ENCODE data around the gene MAPK10. TPM values are rescaled to one million over a fixed set of nuclear protein-coding genes. Genes with fewer than 3 reads are reported as not detected.
"Not testable (repeated sequence)": the region's sequence is repeated elsewhere in the genome, so short reads cannot be mapped to it uniquely, and the experiment has no call there.

Gene MAPK10
- total and polyA plus RNA-seq, 7 experiments from 2014 or later, result 0.54 TPM; not detected in 6

- H3K4me3 ChIP-seq (ENCODE audit: low read length); H3K4me3 Mint-ChIP-seq; H3K27ac ChIP-seq (ENCODE audit: low read depth, low read length); H3K36me3 ChIP-seq (ENCODE audit: control insufficient read depth in 2 of 3, insufficient read depth in 3 of 3, low read length in 3 of 3); H3K27me3 ChIP-seq (ENCODE audit: control insufficient read depth in 2 of 2, insufficient read depth in 2 of 2, low read length in 2 of 2); DNase-seq; H3K27me3 Mint-ChIP-seq; H3K27ac Mint-ChIP-seq; H3K4me1 ChIP-seq (ENCODE audit: control insufficient read depth in 2 of 2, insufficient read depth in 2 of 2, low read length in 2 of 2); H3K9me3 ChIP-seq (ENCODE audit: control insufficient read depth in 2 of 3, low read length in 3 of 3); POLR2A ChIA-PET; H3K36me3 Mint-ChIP-seq; H3K4me1 Mint-ChIP-seq; CTCF ChIA-PET; intact Hi-C loops (cut with micrococcal nuclease); H3K9me3 Mint-ChIP-seq: not testable (repeated sequence)
- peak; percentile 29 for ATAC-seq
Measured at GRCh38 chr4:86330411-86330810, 29.4 kb downstream of the MAPK10 start.

GRCh38 chr4:86329431-86329830 lies 30.4 kb downstream of the MAPK10 start:
- CTCF ChIA-PET, result no interaction called here

GRCh38 chr4:86326400-86326799 lies 33.5 kb downstream of the MAPK10 start:
- CTCF ChIA-PET, result no interaction called here
- H3K4me3 Mint-ChIP-seq, result no peak overlapping the region

More at GRCh38 chr4:86329431-86329830, 30.4 kb downstream of the MAPK10 start:
- Mint-ChIP-seq H3K4me3 (no peak overlapping the region), H3K9me3 (peaks cover 0 to 3% (median 0%) of the 10 kb centered on the region in 11 donors), H3K4me1 (no peaks in the 10 kb centered on the region), H3K27me3 (no peaks in the 10 kb centered on the region), H3K27ac (no peak overlapping the region), H3K36me3 (no peaks in the 10 kb centered on the region)
- POLR2A ChIA-PET, result no interaction called here
- Histone ChIP-seq H3K4me3 (ENCODE audit: low read length) (no peak overlapping the region), H3K4me1 (ENCODE audit: control insufficient read depth in 2 of 2, insufficient read depth in 2 of 2, low read length in 2 of 2) (no peaks in the 10 kb centered on the region), H3K9me3 (ENCODE audit: control insufficient read depth in 2 of 3, low read length in 3 of 3) (no peaks in the 10 kb centered on the region), H3K36me3 (ENCODE audit: control insufficient read depth in 2 of 3, insufficient read depth in 3 of 3, low read length in 3 of 3) (no peaks in the 10 kb centered on the region), H3K27ac (ENCODE audit: low read depth, low read length) (no peak overlapping the region), H3K27me3 (ENCODE audit: control insufficient read depth in 2 of 2, insufficient read depth in 2 of 2, low read length in 2 of 2) (no peaks in the 10 kb centered on the region)
- intact Hi-C loops (cut with micrococcal nuclease), result no loop called here
- ATAC-seq, result no peak
- no peak for DNase-seq

DNA sequence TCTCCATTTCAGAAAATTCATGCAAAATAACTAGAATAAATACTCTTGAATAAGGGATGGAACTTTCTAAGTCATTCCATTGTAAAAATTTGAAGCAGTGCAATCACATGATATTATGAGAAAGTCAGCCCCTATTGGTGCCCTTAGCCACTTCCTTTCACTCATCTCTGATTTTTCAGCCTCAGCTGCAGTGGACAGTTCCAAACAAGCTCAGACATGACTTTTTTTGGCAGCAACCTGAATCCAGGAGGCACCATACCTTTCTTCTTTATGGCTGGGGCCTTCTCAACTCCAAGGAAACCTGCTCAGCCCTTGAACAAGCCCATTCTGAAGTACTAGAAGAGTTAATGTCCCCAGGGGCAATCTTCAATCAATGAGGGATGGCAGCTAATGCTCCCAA lies 40.5 kb downstream of the MAPK10 start:
- ChIA-PET POLR2A (no interaction called here), CTCF (no interaction called here)
- Mint-ChIP-seq H3K36me3 (no peaks in the 10 kb centered on the region), H3K9me3 (peaks cover 0 to 5% (median 0%) of the 10 kb centered on the region in 11 donors), H3K4me1 (no peaks in the 10 kb centered on the region), H3K4me3 (no peak overlapping the region), H3K27ac (no peak overlapping the region), H3K27me3 (no peaks in the 10 kb centered on the region)
- H3K9me3 ChIP-seq (ENCODE audit: control insufficient read depth in 2 of 3, low read length in 3 of 3), result no peaks in the 10 kb centered on the region
- ATAC-seq (no peak), DNase-seq (no peak)
- H3K36me3 ChIP-seq (ENCODE audit: control insufficient read depth in 2 of 3, insufficient read depth in 3 of 3, low read length in 3 of 3), result no peaks in the 10 kb centered on the region
- no peaks in the 10 kb centered on the region for H3K4me1 ChIP-seq (ENCODE audit: control insufficient read depth in 2 of 2, insufficient read depth in 2 of 2, low read length in 2 of 2)
- no peak overlapping the region for H3K27ac ChIP-seq (ENCODE audit: low read depth, low read length)
- H3K27me3 ChIP-seq (ENCODE audit: control insufficient read depth in 2 of 2, insufficient read depth in 2 of 2, low read length in 2 of 2), result no peaks in the 10 kb centered on the region
- H3K4me3 ChIP-seq (ENCODE audit: low read length), result no peak overlapping the region
- intact Hi-C loops (cut with micrococcal nuclease), result no loop called here

More at GRCh38 chr4:86326400-86326799, 33.5 kb downstream of the MAPK10 start:
- Mint-ChIP-seq H3K27ac (no peak overlapping the region), H3K27me3 (no peaks in the 10 kb centered on the region), H3K4me1 (no peaks in the 10 kb centered on the region), H3K36me3 (no peaks in the 10 kb centered on the region), H3K9me3 (peaks cover 0 to 4% (median 0%) of the 10 kb centered on the region in 11 donors)
- Histone ChIP-seq H3K4me1 (ENCODE audit: control insufficient read depth in 2 of 2, insufficient read depth in 2 of 2, low read length in 2 of 2) (no peaks in the 10 kb centered on the region), H3K27ac (ENCODE audit: low read depth, low read length) (no peak overlapping the region), H3K4me3 (ENCODE audit: low read length) (no peak overlapping the region), H3K9me3 (ENCODE audit: control insufficient read depth in 2 of 3, low read length in 3 of 3) (no peaks in the 10 kb centered on the region), H3K27me3 (ENCODE audit: control insufficient read depth in 2 of 2, insufficient read depth in 2 of 2, low read length in 2 of 2) (no peaks in the 10 kb centered on the region), H3K36me3 (ENCODE audit: control insufficient read depth in 2 of 3, insufficient read depth in 3 of 3, low read length in 3 of 3) (no peaks in the 10 kb centered on the region)
- intact Hi-C loops (cut with micrococcal nuclease), result no loop called here
- no peak for ATAC-seq
- POLR2A ChIA-PET, result no interaction called here
- no peak for DNase-seq

DNA sequence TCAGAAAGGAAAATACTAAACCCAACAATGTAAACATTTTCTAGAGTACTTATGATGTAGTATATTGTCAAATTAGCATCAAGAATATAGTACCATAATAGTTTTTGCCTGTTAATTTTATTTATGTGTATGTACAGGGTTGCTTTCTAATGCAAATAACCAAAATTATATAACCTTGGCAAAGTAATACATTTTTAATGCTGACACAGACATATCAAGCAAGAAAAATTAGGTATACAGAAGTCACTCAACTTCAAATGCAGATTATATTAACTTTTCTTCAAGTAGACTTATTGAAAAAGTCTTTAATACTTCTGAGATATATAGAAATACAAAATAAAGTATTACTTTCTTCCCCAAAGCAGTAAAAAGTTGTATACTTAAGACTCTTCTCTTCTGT lies 44.3 kb downstream of the MAPK10 start:
- no peaks in the 10 kb centered on the region for H3K9me3 ChIP-seq (ENCODE audit: control insufficient read depth in 2 of 3, low read length in 3 of 3)
- Mint-ChIP-seq H3K27me3 (no peaks in the 10 kb centered on the region), H3K9me3 (peaks cover 0 to 5% (median 0%) of the 10 kb centered on the region in 11 donors), H3K4me1 (no peaks in the 10 kb centered on the region), H3K4me3 (no peak overlapping the region), H3K36me3 (no peaks in the 10 kb centered on the region), H3K27ac (no peak overlapping the region)
- no peaks in the 10 kb centered on the region for H3K4me1 ChIP-seq (ENCODE audit: control insufficient read depth in 2 of 2, insufficient read depth in 2 of 2, low read length in 2 of 2)
- ATAC-seq, result no peak
- DNase-seq, result no peak
- H3K4me3 ChIP-seq (ENCODE audit: low read length), result no peak overlapping the region
- no peaks in the 10 kb centered on the region for H3K36me3 ChIP-seq (ENCODE audit: control insufficient read depth in 2 of 3, insufficient read depth in 3 of 3, low read length in 3 of 3)
- ChIA-PET POLR2A (no interaction called here), CTCF (no interaction called here)
- H3K27me3 ChIP-seq (ENCODE audit: control insufficient read depth in 2 of 2, insufficient read depth in 2 of 2, low read length in 2 of 2), result no peaks in the 10 kb centered on the region
- no peak overlapping the region for H3K27ac ChIP-seq (ENCODE audit: low read depth, low read length)
- intact Hi-C loops (cut with micrococcal nuclease), result no loop called here

DNA sequence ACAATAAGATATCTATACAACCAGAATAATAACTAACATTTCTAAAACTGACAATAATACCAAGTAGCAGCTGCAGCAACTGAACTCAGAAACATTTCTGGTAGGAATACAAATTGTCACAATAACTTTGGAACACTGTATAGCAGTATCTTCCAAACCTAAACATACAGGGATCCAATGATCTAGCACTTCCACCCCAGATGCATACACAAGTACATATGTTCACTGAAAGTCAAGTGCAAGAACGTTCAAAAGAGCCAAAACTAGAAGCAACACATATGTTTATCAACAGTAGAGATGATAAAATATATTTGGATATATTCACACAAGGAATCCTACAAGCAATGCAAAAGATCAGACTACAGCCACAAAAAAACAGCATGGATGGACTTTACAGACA lies 46.2 kb downstream of the MAPK10 start:
- no peaks in the 10 kb centered on the region for H3K4me1 ChIP-seq (ENCODE audit: control insufficient read depth in 2 of 2, insufficient read depth in 2 of 2, low read length in 2 of 2)
- no peaks in the 10 kb centered on the region for H3K27me3 ChIP-seq (ENCODE audit: control insufficient read depth in 2 of 2, insufficient read depth in 2 of 2, low read length in 2 of 2)
- Mint-ChIP-seq H3K27ac (no peak overlapping the region), H3K27me3 (no peaks in the 10 kb centered on the region), H3K9me3 (peaks cover 0 to 3% (median 0%) of the 10 kb centered on the region in 11 donors), H3K4me3 (no peak overlapping the region), H3K36me3 (no peaks in the 10 kb centered on the region), H3K4me1 (no peaks in the 10 kb centered on the region)
- intact Hi-C loops (cut with micrococcal nuclease), result no loop called here
- no peak overlapping the region for H3K27ac ChIP-seq (ENCODE audit: low read depth, low read length)
- no peaks in the 10 kb centered on the region for H3K36me3 ChIP-seq (ENCODE audit: control insufficient read depth in 2 of 3, insufficient read depth in 3 of 3, low read length in 3 of 3)
- ChIA-PET POLR2A (no interaction called here), CTCF (no interaction called here)
- no peaks in the 10 kb centered on the region for H3K9me3 ChIP-seq (ENCODE audit: control insufficient read depth in 2 of 3, low read length in 3 of 3)
- ATAC-seq, result no peak
- no peak for DNase-seq
- no peak overlapping the region for H3K4me3 ChIP-seq (ENCODE audit: low read length)

DNA sequence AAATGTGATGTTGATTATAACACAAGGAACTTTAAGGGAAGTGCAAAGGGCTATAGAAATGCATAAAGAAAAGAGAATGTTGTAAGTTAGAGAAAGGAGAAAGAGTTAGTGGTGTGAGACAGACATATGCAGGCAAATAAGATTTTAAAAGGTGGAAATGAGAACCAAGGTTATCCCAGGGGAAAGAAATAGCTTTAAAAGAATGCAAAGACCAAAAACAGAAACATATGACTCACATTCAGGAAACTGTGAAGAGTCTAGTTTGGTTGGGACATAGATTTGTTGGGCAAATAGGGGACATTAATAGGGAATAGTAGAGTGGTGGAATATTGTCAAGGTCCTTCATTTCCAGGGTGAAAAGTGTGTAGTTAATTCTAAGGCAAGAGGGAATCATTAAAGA lies 52.4 kb downstream of the MAPK10 start:
- no peak for ATAC-seq
- H3K36me3 ChIP-seq (ENCODE audit: control insufficient read depth in 2 of 3, insufficient read depth in 3 of 3, low read length in 3 of 3), result no peaks in the 10 kb centered on the region
- H3K27me3 ChIP-seq (ENCODE audit: control insufficient read depth in 2 of 2, insufficient read depth in 2 of 2, low read length in 2 of 2), result no peaks in the 10 kb centered on the region
- H3K27me3 Mint-ChIP-seq, result peaks cover 0 to 4% (median 0%) of the 10 kb centered on the region in 5 donors
- H3K4me3 Mint-ChIP-seq, result no peak overlapping the region
- no peaks in the 10 kb centered on the region for H3K36me3 Mint-ChIP-seq
- no peak overlapping the region for H3K4me3 ChIP-seq (ENCODE audit: low read length)
- no peaks in the 10 kb centered on the region for H3K4me1 ChIP-seq (ENCODE audit: control insufficient read depth in 2 of 2, insufficient read depth in 2 of 2, low read length in 2 of 2)
- H3K9me3 Mint-ChIP-seq, result peaks cover 0 to 3% (median 0%) of the 10 kb centered on the region in 11 donors
- intact Hi-C loops (cut with micrococcal nuclease), result no loop called here
- DNase-seq, result no peak
- ChIA-PET CTCF (interaction anchor here (0.6 kb wide), 1 partner anchor 193 kb away, joined by 5 read pairs; no protein-coding TSS in a partner anchor), POLR2A (no interaction called here)
- H3K27ac ChIP-seq (ENCODE audit: low read depth, low read length), result no peak overlapping the region
- H3K4me1 Mint-ChIP-seq, result no peaks in the 10 kb centered on the region
- no peak overlapping the region for H3K27ac Mint-ChIP-seq
- no peaks in the 10 kb centered on the region for H3K9me3 ChIP-seq (ENCODE audit: control insufficient read depth in 2 of 3, low read length in 3 of 3)
